A549 (cell line): ENCODE data around the gene SCYL1. TPM values are rescaled to one million over a fixed set of nuclear protein-coding genes. Genes with fewer than 3 reads are reported as not detected.

ENCODE experiments used
- ATAC-seq, 2 experiments: fragments of 200-7000 bp in 1 of 2; fragments of >200 bp in 1 of 2; cut with Nextera tagmentation in 1 of 2; cut with Tn5 transposase in 1 of 2; 3 replicates each; pipeline versions ENCODE4 v1.8.0 to v1.9.1; 2018 to 2020; ENCODE audit warnings: mild to moderate bottlenecking in 1 of 2, moderate library complexity in 1 of 2
- CTCF ChIA-PET: fragments of 300-600 bp; sonication (Branson Sonifier 250); formaldehyde crosslinking; extraction: SDS; loops from one replicate; lab custom pipeline; 2021; ENCODE audit warnings: antibody characterized with exemption, inconsistent platforms; lab: Yijun Ruan, JAX
- POLR2A ChIA-PET: fragments of 350-600 bp; formaldehyde crosslinking; extraction: SDS; loops from one replicate; lab custom pipeline; 2021; ENCODE audit warnings: antibody characterized with exemption, inconsistent platforms; lab: Yijun Ruan, JAX
- DNase-seq, 2 experiments: peaks; one replicate each; pipeline versions ENCODE4 v3.0.0 to v3.0.0-alpha.2; 2011 to 2016; ENCODE audit warnings: low read depth in 1 of 2, low spot score in 1 of 2
- FAIRE-seq: peaks from 2 replicates; lab custom pipeline; 2011; peaks lifted over from hg19 to GRCh38; lab: Jason Lieb, UNC
- H3K27ac ChIP-seq, 2 experiments: fragments of >200 bp; sonication (Bioruptor Twin); formaldehyde crosslinking; 3 replicates each; pipeline ENCODE4 v1.5.1; 2016 to 2017
- H3K4me1 ChIP-seq: fragments of >200 bp; sonication (Bioruptor Twin); formaldehyde crosslinking; 3 replicates; pipeline ENCODE4 v1.6.1; 2016
- H3K4me2 ChIP-seq: fragments of >200 bp; sonication (Bioruptor Twin); formaldehyde crosslinking; 3 replicates; pipeline ENCODE4 v1.6.1; 2016
- H3K4me3 ChIP-seq: fragments of >200 bp; sonication (Bioruptor Twin); formaldehyde crosslinking; 3 replicates; pipeline ENCODE4 v1.5.1; 2016
- H3K9me3 ChIP-seq: fragments of >200 bp; sonication (Bioruptor Twin); formaldehyde crosslinking; 3 replicates; pipeline ENCODE4 v1.6.1; 2016
- BHLHE40 ChIP-seq: IDR thresholded peaks from 2 replicates; pipeline ENCODE4 v1.6.1; 2012; ENCODE audit warnings: low read depth, low read length, inconsistent platforms
- CEBPB ChIP-seq, 2 experiments: fragments of >200 bp in 1 of 2; sonication (Bioruptor Twin) in 1 of 2; formaldehyde crosslinking in 1 of 2; IDR thresholded peaks; 2 replicates each; pipeline ENCODE4 v1.6.1; 2012 to 2016
- CHD4 ChIP-seq: fragments of 200-600 bp; sonication (generic); IDR thresholded peaks from 2 replicates; pipeline ENCODE4 v1.6.1; 2016; ENCODE audit warnings: antibody characterized with exemption, mild to moderate bottlenecking, borderline replicate concordance
- CTCF ChIP-seq: fragments of >200 bp; sonication (Bioruptor Twin); formaldehyde crosslinking; IDR thresholded peaks from 3 replicates; pipeline ENCODE4 v1.5.1; 2016
- ELK1 ChIP-seq: fragments of 150-350 bp; IDR thresholded peaks from 2 replicates; pipeline ENCODE4 v1.6.1; 2014; ENCODE audit warnings: low read depth, mild to moderate bottlenecking, low read length
- EP300 ChIP-seq, 2 experiments: fragments of >200 bp; sonication (Bioruptor Twin); formaldehyde crosslinking; IDR thresholded peaks; 2 replicates in 1 of 2; 3 replicates in 1 of 2; pipeline ENCODE4 v1.6.1; 2016 to 2017
- FOSL2 ChIP-seq, 2 experiments: fragments of 450-650 bp in 1 of 2; fragments of >200 bp in 1 of 2; sonication (Bioruptor Twin) in 1 of 2; formaldehyde crosslinking; IDR thresholded peaks; 2 replicates each; pipeline versions ENCODE4 v1.5.0 to v1.6.1; 2016 to 2020; ENCODE audit warnings: mild to moderate bottlenecking in 1 of 2, moderate library complexity in 1 of 2
- GATA3 ChIP-seq: IDR thresholded peaks from 2 replicates; pipeline ENCODE4 v1.6.1; 2012; ENCODE audit warnings: borderline replicate concordance
- HOXA7 ChIP-seq: fragments of 250-450 bp; sonication (Bioruptor Pico); IDR thresholded peaks from 2 replicates; pipeline ENCODE4 v1.5.0; 2020; ENCODE audit warnings: mild to moderate bottlenecking, moderate library complexity
- HOXB13 ChIP-seq: fragments of 250-450 bp; sonication (Bioruptor Pico); IDR thresholded peaks from 2 replicates; pipeline ENCODE4 v1.5.0; 2020; ENCODE audit warnings: low read depth, mild to moderate bottlenecking, moderate library complexity
- KDM5A ChIP-seq: fragments of 200-600 bp; sonication (generic); IDR thresholded peaks from 2 replicates; pipeline ENCODE4 v1.6.1; 2016; ENCODE audit warnings: antibody characterized with exemption, mild to moderate bottlenecking
- MAX ChIP-seq: IDR thresholded peaks from 2 replicates; pipeline ENCODE4 v1.6.1; 2012
- MYC ChIP-seq: IDR thresholded peaks from 2 replicates; pipeline ENCODE4 v1.6.1; 2012; ENCODE audit warnings: mild to moderate bottlenecking, inconsistent platforms, low read length, improper control_type of control experiment, borderline replicate concordance
- NFE2L2 ChIP-seq: fragments of 150-350 bp; conservative IDR thresholded peaks from 2 replicates; pipeline ENCODE4 v1.6.1; 2014; ENCODE audit warnings: low read length
- POLR2A ChIP-seq: IDR thresholded peaks from 2 replicates; pipeline ENCODE4 v1.6.1; 2012; ENCODE audit warnings: mild to moderate bottlenecking, low read length
- POLR2AphosphoS2 ChIP-seq: conservative IDR thresholded peaks from 2 replicates; pipeline ENCODE4 v1.6.1; 2012; ENCODE audit warnings: low read length, improper control_type of control experiment, inconsistent platforms
- RAD21 ChIP-seq, 2 experiments: fragments of >200 bp in 1 of 2; sonication (Bioruptor Twin) in 1 of 2; formaldehyde crosslinking in 1 of 2; IDR thresholded peaks in 1 of 2; conservative IDR thresholded peaks in 1 of 2; 2 replicates in 1 of 2; 3 replicates in 1 of 2; pipeline ENCODE4 v1.6.1; 2012 to 2018; ENCODE audit warnings: inconsistent platforms in 1 of 2
- RARB ChIP-seq: fragments of 250-450 bp; sonication (Bioruptor Pico); IDR thresholded peaks from 2 replicates; pipeline ENCODE4 v1.8.0; 2021; ENCODE audit warnings: mild to moderate bottlenecking, moderate library complexity
- RNF2 ChIP-seq: fragments of 200-600 bp; sonication (generic); IDR thresholded peaks from 2 replicates; pipeline ENCODE4 v1.6.1; 2016; ENCODE audit warnings: low read depth, mild to moderate bottlenecking, antibody characterized with exemption, moderate library complexity, borderline replicate concordance
- SMC3 ChIP-seq: fragments of >200 bp; sonication (Bioruptor Twin); formaldehyde crosslinking; IDR thresholded peaks from 3 replicates; pipeline ENCODE4 v1.6.1; 2018; ENCODE audit warnings: inconsistent platforms
- ZC3H11A ChIP-seq: fragments of 450-650 bp; IDR thresholded peaks from 2 replicates; pipeline ENCODE4 v1.6.1; 2014; ENCODE audit warnings: antibody characterized with exemption, mild to moderate bottlenecking
- WGBS: methylation state at CpG from one replicate; pipeline ENCODE4 v1.1.6; 2017; ENCODE audit errors: missing lambda C conversion rate; 5-methylcytosine and 5-hydroxymethylcytosine counted together
- polyA plus RNA-seq, 4 experiments: library from polyadenylated mRNA; depleted of rRNA in 3 of 4; stranded (reverse); fragments of >200 nt; fragmentation: RNase III in 1 of 4; extraction: RNeasy Plus Mini Kit Qiagen cat#74134 plus additional on column Dnase treatment in 1 of 4; gene quantifications; 2 replicates in 3 of 4; 3 replicates in 1 of 4; pipeline ENCODE4 v1.2.3, GENCODE V29; 2011 to 2017

Gene SCYL1
- polyA plus RNA-seq, 2 of the 4 experiments (the other 2 are of a cell fraction): 30.8 to 46.8 TPM

DNA sequence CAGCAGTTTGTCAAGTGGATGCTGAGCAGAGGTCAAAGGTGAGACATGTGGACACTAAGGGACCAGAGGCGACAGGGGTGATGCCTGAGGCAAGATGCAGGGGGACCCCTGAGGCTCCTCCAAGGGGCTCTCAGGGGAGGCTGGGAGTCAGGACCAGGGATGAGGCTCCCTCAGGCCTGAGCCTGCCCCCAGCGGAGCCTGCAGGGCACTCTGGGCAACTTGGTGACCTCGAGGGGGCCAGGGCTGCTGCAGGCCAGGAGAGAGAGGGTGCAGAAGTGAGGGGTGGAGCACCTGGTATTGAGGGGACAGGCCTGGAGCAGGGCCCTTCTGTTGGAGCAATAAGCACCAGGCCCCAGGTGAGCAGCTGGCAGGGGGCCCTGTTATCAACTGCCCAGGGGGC, 57.0 kb downstream of the SCYL1 start:
- CTCF ChIA-PET: interaction anchor here (2.1 to 14.6 kb wide), 4 partner anchors 9 to 41 kb away, joined by 13 to 249 read pairs (median 37); partner anchors contain the start of genes FAM89B, MAP3K11 and PCNX3
- DNase-seq (no peak), FAIRE-seq (no peak), ATAC-seq (no peak)
- Histone ChIP-seq H3K27ac (no peak overlapping the region), H3K4me1 (peaks cover 18% of the 10 kb centered on the region), H3K4me2 (no peak overlapping the region), H3K4me3 (no peak overlapping the region), H3K9me3 (no peaks in the 10 kb centered on the region)
- TF ChIP-seq MAX (no peak), MYC (no peak), SMC3 (no peak), FOSL2 (IDR thresholded peaks at IDR 0.05) (no peak), FOSL2 (CRISPR knock-in tag; IDR thresholded peaks at IDR 0.05) (no peak), HOXB13 (CRISPR knock-in tag) (no peak), HOXA7 (CRISPR knock-in tag) (no peak), ZC3H11A (no peak), RARB (no peak), POLR2AphosphoS2 (no peak), CEBPB (IDR thresholded peaks at IDR 0.05) (no peak), CHD4 (no peak)
- WGBS: 86% methylated on average over 3 of the region's 3 CpGs
- POLR2A ChIA-PET: no interaction called here

GRCh38 chr11:65583589-65583988, 58.7 kb downstream of the SCYL1 start:
- 90% methylated on average over 7 of the region's 10 CpGs for WGBS
- Histone ChIP-seq H3K4me1 (peaks cover 16% of the 10 kb centered on the region), H3K4me2 (no peak overlapping the region), H3K4me3 (no peak overlapping the region), H3K27ac (no peak overlapping the region), H3K9me3 (no peaks in the 10 kb centered on the region)
- ChIA-PET POLR2A (no interaction called here), CTCF (interaction anchor here (1.3 to 14.6 kb wide), 5 partner anchors 10 to 43 kb away, joined by 3 to 249 read pairs (median 26); partner anchors contain the start of genes FAM89B, MAP3K11 and PCNX3)
- ATAC-seq (no peak), DNase-seq (no peak), FAIRE-seq (no peak)
- TF ChIP-seq CEBPB (IDR thresholded peaks at IDR 0.05): no peak
- no peak for TF ChIP-seq GATA3
- TF ChIP-seq EP300 (IDR thresholded peaks at IDR 0.05): no peak
- no peak for TF ChIP-seq NFE2L2
- no peak for TF ChIP-seq ELK1
- TF ChIP-seq RNF2: no peak

DNA sequence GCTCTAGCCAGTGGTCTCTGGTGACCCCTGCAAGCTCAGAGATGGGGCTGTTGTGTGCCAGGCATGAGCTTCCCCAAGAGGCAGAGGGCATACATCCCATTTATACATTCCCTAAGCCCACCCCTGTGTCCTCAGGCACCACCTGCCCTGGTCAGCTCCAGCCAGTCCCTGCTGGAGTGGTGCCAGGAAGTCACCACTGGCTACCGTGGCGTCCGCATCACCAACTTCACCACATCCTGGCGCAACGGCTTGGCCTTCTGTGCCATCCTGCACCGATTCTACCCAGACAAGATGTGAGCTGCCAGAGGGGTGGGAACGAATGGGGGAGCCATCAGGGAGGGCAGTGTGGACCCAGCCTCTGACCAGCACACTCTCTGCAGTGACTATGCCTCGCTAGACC, 59.2 kb downstream of the SCYL1 start:
- TF ChIP-seq EP300 (IDR thresholded peaks at IDR 0.05): no peak
- TF ChIP-seq POLR2A: no peak
- TF ChIP-seq CHD4: no peak
- TF ChIP-seq CTCF: no peak
- TF ChIP-seq BHLHE40: no peak
- TF ChIP-seq RAD21 (conservative IDR thresholded peaks at IDR 0.05 in 1 of 2, IDR thresholded peaks at IDR 0.05 in 1 of 2): no peak
- TF ChIP-seq HOXB13 (CRISPR knock-in tag): no peak
- TF ChIP-seq GATA3: no peak
- TF ChIP-seq KDM5A: no peak
- Histone ChIP-seq H3K4me3 (no peak overlapping the region), H3K4me1 (peaks cover 15% of the 10 kb centered on the region), H3K9me3 (no peaks in the 10 kb centered on the region), H3K27ac (no peak overlapping the region), H3K4me2 (no peak overlapping the region)
- FAIRE-seq (no peak), ATAC-seq (no peak), DNase-seq (no peak)
- ChIA-PET POLR2A (no interaction called here), CTCF (interaction anchor here (1.3 to 14.6 kb wide), 4 partner anchors 9 to 41 kb away, joined by 3 to 249 read pairs (median 37); partner anchors contain the start of genes FAM89B, MAP3K11 and PCNX3)
- 87% methylated on average over 8 of the region's 8 CpGs for WGBS
